Central memory CD8-positive, alpha-beta T cell (primary cell): ENCODE measurements around the gene ACER2.

Experiments
- ATAC-seq: fragments of 150-1000 bp; cut with Tn5 transposase; replicated peaks from 2 replicates; pipeline ENCODE4 v1.10.0; 2022; ENCODE audit warnings: mild to moderate bottlenecking, moderate FRiP score, moderate number of reproducible peaks; ENCODE audit not compliant: poor library complexity, severe bottlenecking; ENCODE audit errors: extremely low read depth
- DNase-seq, 2 donors: peaks; one replicate each; pipeline ENCODE4 v3.0.0; 2021; ENCODE audit warnings: low spot score in 2 of 2
- H3K27ac Mint-ChIP-seq: one replicate; pipeline ENCODE4 v1.8.0; 2022; ENCODE audit warnings: low read depth, mild to moderate bottlenecking, moderate library complexity, mixed read lengths
- H3K27me3 Mint-ChIP-seq: one replicate; pipeline ENCODE4 v1.8.0; 2022; ENCODE audit warnings: mixed read lengths
- H3K36me3 Mint-ChIP-seq: one replicate; pipeline ENCODE4 v1.8.0; 2022; ENCODE audit warnings: mild to moderate bottlenecking, moderate library complexity, mixed read lengths; ENCODE audit not compliant: insufficient read depth
- H3K4me1 Mint-ChIP-seq: one replicate; pipeline ENCODE4 v1.8.0; 2022; ENCODE audit warnings: mixed read lengths
- H3K4me3 Mint-ChIP-seq: one replicate; pipeline ENCODE4 v1.8.0; 2022; ENCODE audit warnings: mild to moderate bottlenecking, moderate library complexity, mixed read lengths
- H3K9me3 Mint-ChIP-seq: one replicate; pipeline ENCODE4 v1.8.0; 2022; ENCODE audit warnings: mixed read lengths

ACER2 gene

GRCh38 chr9:19497276-19497675 lies 88.5 kb downstream of the ACER2 start:
- ATAC-seq (no peak), DNase-seq (no peak)
- H3K27me3 Mint-ChIP-seq, result peaks cover 51% of the 10 kb centered on the region
- H3K36me3 Mint-ChIP-seq, result no peaks in the 10 kb centered on the region
- H3K9me3 Mint-ChIP-seq, result no peaks in the 10 kb centered on the region
- H3K27ac Mint-ChIP-seq, result no peak overlapping the region
- H3K4me1 Mint-ChIP-seq, result peaks cover 12% of the 10 kb centered on the region
- H3K4me3 Mint-ChIP-seq, result no peak overlapping the region

- Mint-ChIP-seq H3K4me3 (no peak overlapping the region), H3K36me3 (no peaks in the 10 kb centered on the region), H3K4me1 (peaks cover 9% of the 10 kb centered on the region), H3K27ac (no peak overlapping the region), H3K27me3 (peaks cover 47% of the 10 kb centered on the region), H3K9me3 (no peaks in the 10 kb centered on the region)
- no peak for DNase-seq
- ATAC-seq, result no peak
Measured at GRCh38 chr9:19498015-19498414, 89.2 kb downstream of the ACER2 start.
